OCI-LY3 (cell line): ENCODE measurements around the gene SERPINI1.

Experiments used
- H2AFZ ChIP-seq: fragments of 200-600, 300-600 bp; shearing (Covaris generic); 2 replicates; pipeline ENCODE4 v1.6.0; 2014; ENCODE audit warnings: antibody characterized with exemption, low read depth, low read length
- H3K27ac ChIP-seq: fragments of 200-600, 300-600 bp; sonication (generic); 2 replicates; pipeline ENCODE4 v1.5.1; 2014; ENCODE audit warnings: mild to moderate bottlenecking, low read length, moderate library complexity, mixed read lengths
- H3K27me3 ChIP-seq: fragments of 200-600, 300-600 bp; sonication (generic); 2 replicates; pipeline ENCODE4 v1.6.1; 2014; ENCODE audit warnings: low read depth, low read length, mixed read lengths
- H3K36me3 ChIP-seq: fragments of 200-600, 300-600 bp; sonication (generic); replicated peaks from 2 replicates; pipeline ENCODE3; 2014; ENCODE audit warnings: low read depth, low read length, mixed read lengths
- H3K4me1 ChIP-seq: fragments of 300-600, 200-600 bp; sonication (generic); 2 replicates; pipeline ENCODE4 v1.6.1; 2014; ENCODE audit warnings: low read length, mixed read lengths
- H3K4me2 ChIP-seq: fragments of 200-600, 300-600 bp; sonication (generic); 2 replicates; pipeline ENCODE4 v1.6.1; 2014; ENCODE audit warnings: low read length, mixed read lengths
- H3K4me3 ChIP-seq: fragments of 300-600, 200-600 bp; sonication (generic); 2 replicates; pipeline ENCODE4 v1.5.1; 2014; ENCODE audit warnings: antibody characterized with exemption, mild to moderate bottlenecking, low read length, moderate library complexity
- H3K79me2 ChIP-seq: fragments of 300-600, 200-600 bp; shearing (Covaris generic); 2 replicates; pipeline ENCODE4 v1.6.1; 2014; ENCODE audit warnings: mild to moderate bottlenecking, low read length, mixed read lengths
- H3K9ac ChIP-seq: fragments of 300-600, 200-600 bp; shearing (Covaris generic); 2 replicates; pipeline ENCODE4 v1.6.0; 2014; ENCODE audit warnings: mild to moderate bottlenecking, low read length, moderate library complexity
- H3K9me3 ChIP-seq: fragments of 200-600, 300-600 bp; shearing (Covaris generic); 2 replicates; pipeline ENCODE4 v1.6.1; 2014; ENCODE audit warnings: low read length, mixed read lengths; ENCODE audit not compliant: insufficient read depth
- H4K20me1 ChIP-seq: fragments of 200-600, 300-600 bp; sonication (generic); 2 replicates; pipeline ENCODE4 v1.6.1; 2016; ENCODE audit warnings: low read length, mixed read lengths; ENCODE audit not compliant: insufficient read depth
- EZH2phosphoT487 ChIP-seq: fragments of 200-600 bp; shearing (Covaris generic); IDR thresholded peaks from 2 replicates; pipeline ENCODE4 v1.6.1; 2018; ENCODE audit warnings: antibody characterized with exemption, mixed run types, low read depth
- TF ChIP-seq, protein P1 (sequence below): fragments of 200-600, 300-600 bp; sonication (generic); IDR thresholded peaks from 2 replicates; pipeline ENCODE4 v1.5.1; 2014; ENCODE audit warnings: antibody characterized with exemption, low read length, low read depth

Gene SERPINI1

GRCh38 chr3:167866331-167866730 lies 130.8 kb downstream of the SERPINI1 start:
- Histone ChIP-seq H3K9ac (no peak overlapping the region), H3K4me1 (no peaks in the 10 kb centered on the region), H3K4me2 (no peak overlapping the region), H3K9me3 (no peaks in the 10 kb centered on the region), H3K79me2 (no peaks in the 10 kb centered on the region), H3K27ac (no peak overlapping the region), H3K27me3 (no peaks in the 10 kb centered on the region), H4K20me1 (no peaks in the 10 kb centered on the region), H3K4me3 (no peak overlapping the region), H2AFZ (no peak overlapping the region), H3K36me3 (no peaks in the 10 kb centered on the region)
- TF ChIP-seq EZH2phosphoT487: no peak
- TF ChIP-seq, protein P1, sequence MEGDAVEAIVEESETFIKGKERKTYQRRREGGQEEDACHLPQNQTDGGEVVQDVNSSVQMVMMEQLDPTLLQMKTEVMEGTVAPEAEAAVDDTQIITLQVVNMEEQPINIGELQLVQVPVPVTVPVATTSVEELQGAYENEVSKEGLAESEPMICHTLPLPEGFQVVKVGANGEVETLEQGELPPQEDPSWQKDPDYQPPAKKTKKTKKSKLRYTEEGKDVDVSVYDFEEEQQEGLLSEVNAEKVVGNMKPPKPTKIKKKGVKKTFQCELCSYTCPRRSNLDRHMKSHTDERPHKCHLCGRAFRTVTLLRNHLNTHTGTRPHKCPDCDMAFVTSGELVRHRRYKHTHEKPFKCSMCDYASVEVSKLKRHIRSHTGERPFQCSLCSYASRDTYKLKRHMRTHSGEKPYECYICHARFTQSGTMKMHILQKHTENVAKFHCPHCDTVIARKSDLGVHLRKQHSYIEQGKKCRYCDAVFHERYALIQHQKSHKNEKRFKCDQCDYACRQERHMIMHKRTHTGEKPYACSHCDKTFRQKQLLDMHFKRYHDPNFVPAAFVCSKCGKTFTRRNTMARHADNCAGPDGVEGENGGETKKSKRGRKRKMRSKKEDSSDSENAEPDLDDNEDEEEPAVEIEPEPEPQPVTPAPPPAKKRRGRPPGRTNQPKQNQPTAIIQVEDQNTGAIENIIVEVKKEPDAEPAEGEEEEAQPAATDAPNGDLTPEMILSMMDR: no peak

DNA sequence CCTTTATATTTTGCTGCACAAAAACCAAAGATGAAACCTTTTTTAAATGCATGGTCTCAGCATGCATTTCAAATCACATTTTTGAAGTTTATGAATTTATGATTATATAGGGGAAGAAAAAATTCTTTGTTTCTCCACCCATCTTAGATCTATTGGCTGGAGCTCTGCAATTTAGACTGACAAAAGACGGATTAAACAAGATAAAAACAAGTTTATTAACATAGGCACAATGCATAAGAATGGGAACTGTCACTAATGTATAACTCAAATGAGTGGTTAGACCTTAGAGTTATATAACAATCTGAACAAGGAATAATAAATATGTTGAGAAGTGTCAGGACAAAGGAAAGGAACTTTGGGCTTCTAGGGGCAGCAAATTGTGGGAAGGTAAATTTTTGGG lies 132.5 kb downstream of the SERPINI1 start:
- Histone ChIP-seq H3K27me3 (no peaks in the 10 kb centered on the region), H3K9me3 (no peaks in the 10 kb centered on the region), H3K79me2 (no peaks in the 10 kb centered on the region), H3K36me3 (no peaks in the 10 kb centered on the region), H3K4me2 (no peak overlapping the region), H2AFZ (no peak overlapping the region), H3K4me1 (no peaks in the 10 kb centered on the region), H3K4me3 (no peak overlapping the region), H3K27ac (no peak overlapping the region), H3K9ac (no peak overlapping the region), H4K20me1 (no peaks in the 10 kb centered on the region)
- no peak for TF ChIP-seq EZH2phosphoT487
- TF ChIP-seq, protein P1: no peak

GRCh38 chr3:167870181-167870580 lies 134.7 kb downstream of the SERPINI1 start:
- Histone ChIP-seq H3K4me3 (no peak overlapping the region), H3K27me3 (no peaks in the 10 kb centered on the region), H3K36me3 (no peaks in the 10 kb centered on the region), H3K4me1 (no peaks in the 10 kb centered on the region), H3K9ac (no peak overlapping the region), H3K9me3 (no peaks in the 10 kb centered on the region), H3K4me2 (no peak overlapping the region), H4K20me1 (no peaks in the 10 kb centered on the region), H3K27ac (no peak overlapping the region), H2AFZ (no peak overlapping the region), H3K79me2 (no peaks in the 10 kb centered on the region)
- TF ChIP-seq EZH2phosphoT487: no peak
- TF ChIP-seq, protein P1: no peak

GRCh38 chr3:167870759-167871158 lies 135.2 kb downstream of the SERPINI1 start:
- H3K27me3 ChIP-seq: no peaks in the 10 kb centered on the region
- no peaks in the 10 kb centered on the region for H3K79me2 ChIP-seq
- no peak for TF ChIP-seq EZH2phosphoT487
- TF ChIP-seq, protein P1: no peak
- no peak overlapping the region for H3K4me2 ChIP-seq
- H3K9ac ChIP-seq: no peak overlapping the region
- H3K4me1 ChIP-seq: no peaks in the 10 kb centered on the region
- H4K20me1 ChIP-seq: no peaks in the 10 kb centered on the region
- H2AFZ ChIP-seq: no peak overlapping the region
- H3K27ac ChIP-seq: no peak overlapping the region
- no peaks in the 10 kb centered on the region for H3K36me3 ChIP-seq
- H3K4me3 ChIP-seq: no peak overlapping the region
- H3K9me3 ChIP-seq: no peaks in the 10 kb centered on the region
